Keratinocyte (primary cell): ENCODE results near the gene IL27RA.

ENCODE experiments used
- EZH2 ChIP-seq: IDR thresholded peaks from one replicate; pipeline ENCODE4 v1.6.1; 2012; ENCODE audit warnings: inconsistent platforms, mild to moderate bottlenecking, low read length, moderate library complexity
- TF ChIP-seq, protein P1 (sequence below), 3 experiments: IDR thresholded peaks in 1 of 3; conservative IDR thresholded peaks in 1 of 3; optimal IDR thresholded peaks in 1 of 3; 2 replicates in 2 of 3; 3 replicates in 1 of 3; pipeline versions ENCODE3 to v1.5.1; 2011; ENCODE audit warnings: low read length in 3 of 3, mild to moderate bottlenecking in 3 of 3, moderate library complexity in 2 of 3, control low read depth in 1 of 3, inconsistent platforms in 1 of 3; ENCODE audit not compliant: insufficient read depth in 2 of 3; ENCODE audit errors: extremely low read depth in 1 of 3

DNA sequence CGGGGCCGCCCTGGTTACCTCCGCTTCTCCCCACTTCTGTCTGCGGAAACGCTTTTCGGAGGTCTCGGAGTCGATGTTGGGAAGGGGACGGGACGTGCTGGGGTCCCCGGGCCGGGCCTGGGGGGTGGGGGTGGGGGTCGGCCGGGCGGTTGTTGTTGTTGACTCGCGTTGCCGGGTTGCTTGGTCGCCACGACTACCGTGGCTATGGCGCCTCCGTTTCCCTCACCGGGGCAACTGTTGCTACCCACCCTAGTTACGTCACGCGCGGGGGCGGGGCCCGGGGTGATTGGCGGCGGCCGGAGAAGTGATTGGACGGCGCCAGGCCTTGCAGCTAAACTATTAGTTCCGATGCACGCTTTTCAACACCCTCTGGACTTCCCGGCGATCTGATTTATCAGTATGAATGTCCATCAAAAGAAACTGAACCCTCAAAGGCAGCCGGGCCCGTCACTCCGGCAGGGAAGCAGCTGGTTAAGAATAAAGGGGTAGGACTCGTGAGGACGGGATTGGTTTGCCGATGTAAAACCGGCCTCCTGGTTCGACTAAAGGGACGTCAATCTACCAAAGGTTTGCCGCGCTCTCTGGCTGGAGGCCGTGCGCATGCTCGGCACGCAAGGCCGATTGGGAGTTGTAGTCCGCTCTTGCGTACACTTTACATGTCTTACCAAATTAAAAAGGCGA is 25.3 kb upstream of the IL27RA start, which contains the start of gene RFX1:
- TF ChIP-seq, protein P1, sequence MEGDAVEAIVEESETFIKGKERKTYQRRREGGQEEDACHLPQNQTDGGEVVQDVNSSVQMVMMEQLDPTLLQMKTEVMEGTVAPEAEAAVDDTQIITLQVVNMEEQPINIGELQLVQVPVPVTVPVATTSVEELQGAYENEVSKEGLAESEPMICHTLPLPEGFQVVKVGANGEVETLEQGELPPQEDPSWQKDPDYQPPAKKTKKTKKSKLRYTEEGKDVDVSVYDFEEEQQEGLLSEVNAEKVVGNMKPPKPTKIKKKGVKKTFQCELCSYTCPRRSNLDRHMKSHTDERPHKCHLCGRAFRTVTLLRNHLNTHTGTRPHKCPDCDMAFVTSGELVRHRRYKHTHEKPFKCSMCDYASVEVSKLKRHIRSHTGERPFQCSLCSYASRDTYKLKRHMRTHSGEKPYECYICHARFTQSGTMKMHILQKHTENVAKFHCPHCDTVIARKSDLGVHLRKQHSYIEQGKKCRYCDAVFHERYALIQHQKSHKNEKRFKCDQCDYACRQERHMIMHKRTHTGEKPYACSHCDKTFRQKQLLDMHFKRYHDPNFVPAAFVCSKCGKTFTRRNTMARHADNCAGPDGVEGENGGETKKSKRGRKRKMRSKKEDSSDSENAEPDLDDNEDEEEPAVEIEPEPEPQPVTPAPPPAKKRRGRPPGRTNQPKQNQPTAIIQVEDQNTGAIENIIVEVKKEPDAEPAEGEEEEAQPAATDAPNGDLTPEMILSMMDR (optimal IDR thresholded peaks at IDR 0.05 in 1 of 3, IDR thresholded peaks at IDR 0.05 in 1 of 3, conservative IDR thresholded peaks at IDR 0.05 in 1 of 3; ENCODE audit: extremely low read depth in 1 of 3, insufficient read depth in 2 of 3, low read length in 3 of 3): no peak
- no peak for TF ChIP-seq EZH2
